ENCODE data around the gene RAD51B. TPM values are rescaled to one million over a fixed set of nuclear protein-coding genes. Genes with fewer than 3 reads are reported as not detected.

RAD51B gene
- total RNA-seq, 5 donors from 2014 or later (not counting 1 experiment from before 2014, with no cell fraction given) = 25.4 to 47.9 (median 30.0) TPM

DNA sequence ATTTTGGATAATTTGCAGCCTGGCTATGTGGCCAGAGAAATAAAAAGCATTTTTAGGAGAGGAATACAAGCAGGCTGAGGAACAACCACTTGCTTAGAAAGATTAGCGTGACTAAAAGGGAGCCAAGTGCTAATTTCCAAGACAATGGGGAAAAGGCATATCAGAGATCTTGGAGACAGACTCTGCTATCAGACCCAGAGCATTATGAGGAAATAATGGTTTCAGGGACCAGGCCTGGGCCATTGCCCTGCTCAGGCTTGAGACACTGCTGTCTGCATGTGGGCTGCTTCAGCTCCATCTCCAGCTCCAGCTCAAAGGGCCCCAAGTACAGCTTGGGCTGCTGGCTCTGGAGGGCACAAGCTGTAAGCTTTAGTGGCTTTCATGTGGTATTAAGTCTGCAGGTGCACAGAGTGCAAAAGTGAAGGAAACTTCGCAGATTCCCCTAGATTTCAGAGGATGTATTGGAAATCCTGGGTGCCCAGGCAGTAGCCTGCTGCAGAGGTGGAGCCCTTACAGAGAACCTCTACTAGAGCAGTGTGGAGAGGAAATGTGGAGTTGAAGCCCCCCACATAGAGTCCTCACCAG is 524.0 kb downstream of the RAD51B start:
- ChIA-PET CTCF (no interaction called here), POLR2A (interaction anchor here (0.6 kb wide), 2 partner anchors 32 to 649 kb away, joined by 3 read pairs; no protein-coding TSS in a partner anchor)
- Mint-ChIP-seq H3K4me1 (peaks cover 15 to 40% (median 23%) of the 10 kb centered on the region in 3 donors), H3K4me3 (no peak overlapping the region), H3K36me3 (peaks cover 15% of the 10 kb centered on the region), H3K9me3 (peaks cover 0 to 5% (median 0%) of the 10 kb centered on the region in 3 donors), H3K27me3 (no peaks in the 10 kb centered on the region), H3K27ac (no peak overlapping the region)
- no peaks in the 10 kb centered on the region for H3K9me3 ChIP-seq
- H3K27ac ChIP-seq (ENCODE audit: low read length) = no peak overlapping the region
- no peak overlapping the region for H3K4me3 ChIP-seq (ENCODE audit: control insufficient read depth in 1 of 2, extremely low read depth in 1 of 2, low read length in 1 of 2)
- DNase-seq = no peak
- no peak for ATAC-seq (replicated peaks in 1 of 4)
- 100% methylated on average over 2 of the region's 2 CpGs for WGBS (ENCODE audit: insufficient coverage)
- peaks cover 11 to 20% of the 10 kb centered on the region in 2 experiments for H3K4me1 ChIP-seq (ENCODE audit: control insufficient read depth in 1 of 2, extremely low read depth in 1 of 2, insufficient read depth in 2 of 2, low read length in 2 of 2)
- H3K36me3 ChIP-seq (ENCODE audit: control insufficient read depth in 2 of 2, extremely low read depth in 1 of 2, insufficient read depth in 1 of 2, low read length in 1 of 2) = no peaks in the 10 kb centered on the region
- H3K27me3 ChIP-seq (replicated peaks in 1 of 2; ENCODE audit: control insufficient read depth in 2 of 2, extremely low read depth in 1 of 2, insufficient read depth in 2 of 2, low read length in 1 of 2) = no peaks in the 10 kb centered on the region

DNA sequence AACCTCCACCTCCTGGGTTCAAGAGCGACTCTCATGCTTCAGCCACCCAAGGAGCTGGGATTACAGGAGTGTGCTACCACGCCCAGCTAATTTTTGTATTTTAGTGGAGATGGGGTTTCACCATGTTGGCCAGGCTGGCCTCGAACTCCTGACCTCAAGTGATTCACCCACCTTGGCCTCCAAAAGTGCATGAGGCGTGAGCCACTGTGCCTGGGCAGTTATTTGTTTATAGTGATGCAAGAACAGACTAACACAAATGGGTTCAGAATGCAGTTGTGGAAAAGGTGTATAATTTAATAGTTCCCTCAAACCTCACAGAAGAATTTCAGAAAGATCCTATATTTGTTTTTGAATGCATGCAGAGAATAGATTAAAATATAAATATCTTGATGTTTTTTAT is 526.2 kb downstream of the RAD51B start:
- Mint-ChIP-seq H3K27me3 (no peaks in the 10 kb centered on the region), H3K4me3 (no peak overlapping the region), H3K9me3 (peaks cover 0 to 5% (median 0%) of the 10 kb centered on the region in 3 donors), H3K27ac (no peak overlapping the region), H3K4me1 (peaks cover 15 to 32% (median 21%) of the 10 kb centered on the region in 3 donors), H3K36me3 (peaks cover 15% of the 10 kb centered on the region)
- Histone ChIP-seq H3K9me3 (no peaks in the 10 kb centered on the region), H3K27me3 (replicated peaks in 1 of 2; ENCODE audit: control insufficient read depth in 2 of 2, extremely low read depth in 1 of 2, insufficient read depth in 2 of 2, low read length in 1 of 2) (no peaks in the 10 kb centered on the region), H3K4me1 (ENCODE audit: control insufficient read depth in 1 of 2, extremely low read depth in 1 of 2, insufficient read depth in 2 of 2, low read length in 2 of 2) (peaks cover 11 to 20% of the 10 kb centered on the region in 2 experiments), H3K4me3 (ENCODE audit: control insufficient read depth in 1 of 2, extremely low read depth in 1 of 2, low read length in 1 of 2) (no peak overlapping the region), H3K27ac (ENCODE audit: low read length) (no peak overlapping the region), H3K36me3 (ENCODE audit: control insufficient read depth in 2 of 2, extremely low read depth in 1 of 2, insufficient read depth in 1 of 2, low read length in 1 of 2) (no peaks in the 10 kb centered on the region)
- CTCF ChIA-PET = interaction anchor here in 1 of 2 donors (0.5 kb wide), 1 partner anchor 149 kb away, joined by 3 read pairs; no protein-coding TSS in a partner anchor
- WGBS (ENCODE audit: insufficient coverage) = no CpG with 5 or more reads among the region's 4 CpGs
- POLR2A ChIA-PET = interaction anchor here in 1 of 2 donors (0.5 kb wide), 1 partner anchor 510 kb away, joined by 3 read pairs; no protein-coding TSS in a partner anchor
- DNase-seq (no peak), ATAC-seq (replicated peaks in 1 of 4) (no peak)

DNA sequence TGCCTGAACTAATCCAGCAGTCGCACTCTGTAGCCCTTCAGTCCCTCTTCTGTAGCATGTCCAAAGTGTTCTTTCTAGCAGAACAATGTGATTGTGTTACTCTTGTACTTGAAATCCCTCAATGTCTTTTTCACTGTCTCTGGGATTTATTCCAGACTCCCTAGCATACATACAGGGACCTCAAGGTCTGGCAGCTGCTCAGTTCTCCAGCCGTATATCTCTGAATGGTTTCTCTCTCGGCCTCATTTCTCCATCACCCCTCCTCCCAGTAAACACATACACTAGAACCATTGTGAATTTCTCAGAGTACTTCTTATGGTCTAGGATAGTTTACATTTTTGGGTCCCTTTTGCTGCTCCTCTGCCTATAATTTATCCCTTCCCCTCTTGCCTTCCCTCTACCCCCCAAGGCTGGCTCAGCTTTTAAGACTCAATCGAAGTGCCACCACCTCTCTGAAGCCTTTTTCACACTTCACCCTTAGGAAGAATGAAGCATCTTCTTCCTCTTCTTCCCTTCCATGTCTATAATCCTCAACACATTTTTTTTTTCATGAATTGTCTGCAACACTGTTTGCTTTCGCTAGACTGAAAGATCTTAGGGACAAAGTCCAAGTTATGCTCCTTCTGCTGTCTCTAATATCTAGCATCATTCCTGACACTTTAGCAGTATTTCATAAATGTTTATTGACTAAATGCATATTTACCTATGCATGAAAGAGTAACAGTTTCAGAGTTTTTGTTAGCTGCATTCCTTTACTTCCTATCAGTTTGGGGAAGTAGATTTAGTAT is 527.2 kb downstream of the RAD51B start:
- ChIA-PET POLR2A (no interaction called here), CTCF (no interaction called here)
- H3K36me3 Mint-ChIP-seq = peaks cover 15% of the 10 kb centered on the region
- WGBS (ENCODE audit: insufficient coverage) = 75% methylated on average over 1 of the region's 5 CpGs
- H3K36me3 ChIP-seq (ENCODE audit: control insufficient read depth in 2 of 2, extremely low read depth in 1 of 2, insufficient read depth in 1 of 2, low read length in 1 of 2) = no peaks in the 10 kb centered on the region
- no peak for ATAC-seq (replicated peaks in 1 of 4)
- peaks cover 11 to 27% (median 13%) of the 10 kb centered on the region in 3 donors for H3K4me1 Mint-ChIP-seq
- no peak overlapping the region for H3K27ac Mint-ChIP-seq
- peaks cover 0 to 5% (median 0%) of the 10 kb centered on the region in 3 donors for H3K9me3 Mint-ChIP-seq
- H3K4me3 Mint-ChIP-seq = no peak overlapping the region
- no peaks in the 10 kb centered on the region for H3K9me3 ChIP-seq
- H3K4me3 ChIP-seq (ENCODE audit: control insufficient read depth in 1 of 2, extremely low read depth in 1 of 2, low read length in 1 of 2) = no peak overlapping the region
- DNase-seq = no peak
- H3K4me1 ChIP-seq (ENCODE audit: control insufficient read depth in 1 of 2, extremely low read depth in 1 of 2, insufficient read depth in 2 of 2, low read length in 2 of 2) = peaks cover 7 to 15% of the 10 kb centered on the region in 2 experiments
- no peaks in the 10 kb centered on the region for H3K27me3 Mint-ChIP-seq
- no peak overlapping the region for H3K27ac ChIP-seq (ENCODE audit: low read length)
- no peaks in the 10 kb centered on the region for H3K27me3 ChIP-seq (replicated peaks in 1 of 2; ENCODE audit: control insufficient read depth in 2 of 2, extremely low read depth in 1 of 2, insufficient read depth in 2 of 2, low read length in 1 of 2)

DNA sequence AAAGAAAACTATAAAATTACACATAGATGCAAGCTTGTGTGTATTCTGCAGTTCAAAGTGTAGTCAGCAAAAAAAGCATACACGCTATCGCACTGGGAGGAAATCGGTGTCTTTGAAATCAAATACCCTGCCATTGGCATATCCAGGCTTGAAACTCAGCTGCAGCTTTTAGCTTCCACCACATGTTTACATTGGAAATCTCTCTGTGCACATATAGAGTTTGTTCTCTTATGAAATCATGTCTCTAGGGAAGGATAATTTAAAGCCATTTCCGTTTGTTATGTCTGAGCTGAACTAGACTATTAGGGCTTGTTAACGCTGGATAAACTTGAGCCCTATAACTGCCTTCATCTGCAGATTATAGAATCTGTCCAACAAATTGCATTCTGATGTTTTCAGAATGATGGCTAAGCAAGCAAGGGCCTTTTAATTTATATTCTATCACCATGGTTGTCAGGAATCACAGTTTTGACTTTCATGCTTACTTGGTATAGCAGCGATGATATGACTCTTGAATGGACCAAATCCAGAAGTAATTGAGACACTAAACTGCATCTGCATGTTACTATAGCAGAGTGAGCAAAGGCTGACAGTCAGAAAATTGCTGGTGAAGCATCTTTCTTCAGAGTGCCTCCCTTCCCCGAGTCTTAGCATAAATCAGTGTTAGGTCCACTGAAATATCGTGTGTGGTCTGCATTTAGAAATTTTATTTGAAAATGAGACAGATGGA is 530.5 kb downstream of the RAD51B start:
- Histone ChIP-seq H3K27me3 (replicated peaks in 1 of 2; ENCODE audit: control insufficient read depth in 2 of 2, extremely low read depth in 1 of 2, insufficient read depth in 2 of 2, low read length in 1 of 2) (no peaks in the 10 kb centered on the region), H3K9me3 (no peaks in the 10 kb centered on the region), H3K4me1 (ENCODE audit: control insufficient read depth in 1 of 2, extremely low read depth in 1 of 2, insufficient read depth in 2 of 2, low read length in 2 of 2) (no peaks in the 10 kb centered on the region), H3K4me3 (ENCODE audit: control insufficient read depth in 1 of 2, extremely low read depth in 1 of 2, low read length in 1 of 2) (no peak overlapping the region), H3K36me3 (ENCODE audit: control insufficient read depth in 2 of 2, extremely low read depth in 1 of 2, insufficient read depth in 1 of 2, low read length in 1 of 2) (no peaks in the 10 kb centered on the region), H3K27ac (ENCODE audit: low read length) (no peak overlapping the region)
- 93% methylated on average over 2 of the region's 8 CpGs for WGBS (ENCODE audit: insufficient coverage)
- POLR2A ChIA-PET = no interaction called here
- no peak overlapping the region for H3K4me3 Mint-ChIP-seq
- ATAC-seq (replicated peaks in 1 of 4) (no peak), DNase-seq (no peak)
- H3K4me1 Mint-ChIP-seq = peaks cover 0 to 6% (median 5%) of the 10 kb centered on the region in 3 donors
- H3K36me3 Mint-ChIP-seq = peaks cover 12% of the 10 kb centered on the region
- peaks cover 0 to 2% (median 0%) of the 10 kb centered on the region in 3 donors for H3K9me3 Mint-ChIP-seq
- H3K27ac Mint-ChIP-seq = no peak overlapping the region
- no peaks in the 10 kb centered on the region for H3K27me3 Mint-ChIP-seq
- CTCF ChIA-PET = no interaction called here

- no peaks in the 10 kb centered on the region for H3K9me3 Mint-ChIP-seq
- H3K27me3 Mint-ChIP-seq = no peaks in the 10 kb centered on the region
- no peaks in the 10 kb centered on the region for H3K36me3 ChIP-seq (ENCODE audit: control insufficient read depth in 2 of 2, extremely low read depth in 1 of 2, insufficient read depth in 1 of 2, low read length in 1 of 2)
- H3K4me1 Mint-ChIP-seq = peaks cover 18 to 27% (median 23%) of the 10 kb centered on the region in 3 donors
- H3K27ac ChIP-seq (ENCODE audit: low read length) = no peak overlapping the region
- H3K4me3 ChIP-seq (ENCODE audit: control insufficient read depth in 1 of 2, extremely low read depth in 1 of 2, low read length in 1 of 2) = no peak overlapping the region
- POLR2A ChIA-PET = no interaction called here
- ATAC-seq (replicated peaks in 1 of 4) = no peak
- H3K27ac Mint-ChIP-seq = no peak overlapping the region
- peaks cover 17 to 23% of the 10 kb centered on the region in 2 experiments for H3K4me1 ChIP-seq (ENCODE audit: control insufficient read depth in 1 of 2, extremely low read depth in 1 of 2, insufficient read depth in 2 of 2, low read length in 2 of 2)
- no CpG with 5 or more reads among the region's 2 CpGs for WGBS (ENCODE audit: insufficient coverage)
- no peak overlapping the region for H3K4me3 Mint-ChIP-seq
- CTCF ChIA-PET = no interaction called here
- H3K36me3 Mint-ChIP-seq = peaks cover 8% of the 10 kb centered on the region
- H3K27me3 ChIP-seq (replicated peaks in 1 of 2; ENCODE audit: control insufficient read depth in 2 of 2, extremely low read depth in 1 of 2, insufficient read depth in 2 of 2, low read length in 1 of 2) = no peaks in the 10 kb centered on the region
- DNase-seq = no peak
- no peaks in the 10 kb centered on the region for H3K9me3 ChIP-seq
These were observed 535.8 kb downstream of the RAD51B start for GRCh38 chr14:68355415-68355814.

DNA sequence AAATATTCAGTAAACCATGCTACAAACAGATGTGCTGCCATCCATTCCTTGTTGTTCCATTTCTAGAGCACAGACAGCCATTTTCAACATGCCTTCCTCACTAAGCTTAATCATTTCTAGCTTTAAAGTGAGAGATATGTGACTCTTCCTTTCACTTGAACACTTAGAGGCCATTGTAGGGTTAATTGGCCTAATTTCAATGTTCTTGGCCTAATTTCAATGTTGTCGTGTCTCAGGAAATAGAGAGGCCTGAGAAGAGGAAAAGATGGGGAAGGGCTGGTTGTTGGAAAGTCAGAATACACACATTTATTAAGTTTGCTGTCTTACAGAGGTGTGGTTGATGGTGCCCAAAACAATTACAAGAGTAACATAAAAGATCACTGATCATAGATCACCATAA is 538.2 kb downstream of the RAD51B start:
- no peak overlapping the region for H3K4me3 Mint-ChIP-seq
- H3K36me3 ChIP-seq (ENCODE audit: control insufficient read depth in 2 of 2, extremely low read depth in 1 of 2, insufficient read depth in 1 of 2, low read length in 1 of 2) = no peaks in the 10 kb centered on the region
- no peaks in the 10 kb centered on the region for H3K27me3 Mint-ChIP-seq
- H3K36me3 Mint-ChIP-seq = peaks cover 8% of the 10 kb centered on the region
- POLR2A ChIA-PET = no interaction called here
- H3K27ac Mint-ChIP-seq = no peak overlapping the region
- WGBS (ENCODE audit: insufficient coverage) = no CpG with 5 or more reads among the region's 1 CpG
- DNase-seq = no peak
- CTCF ChIA-PET = no interaction called here
- H3K9me3 Mint-ChIP-seq = no peaks in the 10 kb centered on the region
- no peak for ATAC-seq (replicated peaks in 1 of 4)
- no peak overlapping the region for H3K4me3 ChIP-seq (ENCODE audit: control insufficient read depth in 1 of 2, extremely low read depth in 1 of 2, low read length in 1 of 2)
- H3K27me3 ChIP-seq (replicated peaks in 1 of 2; ENCODE audit: control insufficient read depth in 2 of 2, extremely low read depth in 1 of 2, insufficient read depth in 2 of 2, low read length in 1 of 2) = no peaks in the 10 kb centered on the region
- H3K4me1 ChIP-seq (ENCODE audit: control insufficient read depth in 1 of 2, extremely low read depth in 1 of 2, insufficient read depth in 2 of 2, low read length in 2 of 2) = peaks cover 17 to 29% of the 10 kb centered on the region in 2 experiments
- no peak overlapping the region for H3K27ac ChIP-seq (ENCODE audit: low read length)
- peaks cover 26 to 39% (median 27%) of the 10 kb centered on the region in 3 donors for H3K4me1 Mint-ChIP-seq
- H3K9me3 ChIP-seq = no peaks in the 10 kb centered on the region
